COLO668 (cell line): ENCODE data around the gene LILRB5.
"Not testable (repeated sequence)": the region's sequence is repeated elsewhere in the genome, so short reads cannot be mapped to it uniquely, and the experiment has no call there.

Experiments used
- DNase-seq: peaks from one replicate; lab custom pipeline; 2025; ENCODE audit not compliant: unreplicated experiment; lab: John Stamatoyannopoulos, UW

LILRB5 gene

GRCh38 chr19:54245936-54246335 lies 11.1 kb downstream of the LILRB5 start:
- no peak for DNase-seq

GRCh38 chr19:54243809-54244208 lies 13.3 kb downstream of the LILRB5 start:
- DNase-seq = not testable (repeated sequence)

- DNase-seq = not testable (repeated sequence)
Measured at GRCh38 chr19:54242646-54243045, 14.4 kb downstream of the LILRB5 start, which contains the start of gene LILRA6. Gene LILRA6 (minus strand): TSS chr19:54242790.

GRCh38 chr19:54242234-54242633 lies 14.8 kb downstream of the LILRB5 start:
- not testable (repeated sequence) for DNase-seq

GRCh38 chr19:54240372-54241336 lies 16.4 kb downstream of the LILRB5 start:
- not testable (repeated sequence) for DNase-seq

GRCh38 chr19:54239491-54240371 lies 17.3 kb downstream of the LILRB5 start:
- DNase-seq = not testable (repeated sequence)

GRCh38 chr19:54233941-54234340 lies 23.1 kb downstream of the LILRB5 start:
- DNase-seq = no peak

GRCh38 chr19:54231077-54231931 lies 25.8 kb downstream of the LILRB5 start:
- peak; percentile 87 for DNase-seq

- DNase-seq = no peak
Measured at GRCh38 chr19:54230031-54230430, 27.0 kb downstream of the LILRB5 start.

- no peak for DNase-seq
Measured at GRCh38 chr19:54229146-54229545, 27.9 kb downstream of the LILRB5 start.

GRCh38 chr19:54224619-54225018 lies 32.5 kb downstream of the LILRB5 start:
- not testable (repeated sequence) for DNase-seq

GRCh38 chr19:54223937-54224281 lies 33.2 kb downstream of the LILRB5 start:
- not testable (repeated sequence) for DNase-seq

- DNase-seq = not testable (repeated sequence)
Measured at GRCh38 chr19:54223277-54223936, 33.7 kb downstream of the LILRB5 start.

- not testable (repeated sequence) for DNase-seq
Measured at GRCh38 chr19:54222474-54223276, 34.4 kb downstream of the LILRB5 start, which contains the start of gene LILRB3. Gene LILRB3 (minus strand): TSS chr19:54223007. CDS start chr19:54222976, 31 bp downstream.

- not testable (repeated sequence) for DNase-seq
Measured at GRCh38 chr19:54221947-54222346, 35.1 kb downstream of the LILRB5 start.

GRCh38 chr19:54219702-54220101 lies 37.4 kb downstream of the LILRB5 start:
- DNase-seq = not testable (repeated sequence)

GRCh38 chr19:54218960-54219661 lies 38.0 kb downstream of the LILRB5 start:
- DNase-seq = no peak

- DNase-seq = no peak
Measured at GRCh38 chr19:54218259-54218658, 38.8 kb downstream of the LILRB5 start.
